CD4-positive, alpha-beta T cell treated with Interleukin-4 for 4 hours (primary cell): Measurements from ENCODE around the gene GRIK1.

Source experiments
- DNase-seq: peaks from one replicate; pipeline ENCODE4 v3.0.0-alpha.2; 2020

Gene GRIK1

GRCh38 chr21:29826386-29826785 lies 113.4 kb downstream of the GRIK1 start:
- no peak for DNase-seq

GRCh38 chr21:29825936-29826335 lies 113.9 kb downstream of the GRIK1 start:
- no peak for DNase-seq

- DNase-seq: no peak
Measured at GRCh38 chr21:29825345-29825744, 114.5 kb downstream of the GRIK1 start.

- DNase-seq: no peak
Measured at GRCh38 chr21:29822064-29822463, 117.7 kb downstream of the GRIK1 start.

- no peak for DNase-seq
Measured at GRCh38 chr21:29821230-29821629, 118.6 kb downstream of the GRIK1 start.

- no peak for DNase-seq
Measured at GRCh38 chr21:29819675-29820326, 120.0 kb downstream of the GRIK1 start.

GRCh38 chr21:29818383-29818921 lies 121.3 kb downstream of the GRIK1 start:
- DNase-seq: no peak

- no peak for DNase-seq
Measured at GRCh38 chr21:29817450-29817849, 122.3 kb downstream of the GRIK1 start.

- DNase-seq: no peak
Measured at GRCh38 chr21:29812947-29813346, 126.8 kb downstream of the GRIK1 start.

GRCh38 chr21:29810871-29811270 lies 128.9 kb downstream of the GRIK1 start:
- no peak for DNase-seq

- DNase-seq: no peak
Measured at GRCh38 chr21:29808153-29808552, 131.6 kb downstream of the GRIK1 start.

GRCh38 chr21:29805105-29805504 lies 134.7 kb downstream of the GRIK1 start:
- DNase-seq: no peak

GRCh38 chr21:29803191-29803590 lies 136.6 kb downstream of the GRIK1 start:
- DNase-seq: no peak

- no peak for DNase-seq
Measured at GRCh38 chr21:29801122-29801521, 138.7 kb downstream of the GRIK1 start.

- DNase-seq: no peak
Measured at GRCh38 chr21:29800056-29800455, 139.7 kb downstream of the GRIK1 start.

- no peak for DNase-seq
Measured at GRCh38 chr21:29798840-29799239, 141.0 kb downstream of the GRIK1 start.

- DNase-seq: no peak
Measured at GRCh38 chr21:29797155-29797554, 142.6 kb downstream of the GRIK1 start.

GRCh38 chr21:29793712-29794111 lies 146.1 kb downstream of the GRIK1 start:
- no peak for DNase-seq

- DNase-seq: no peak
Measured at GRCh38 chr21:29789393-29789792, 150.4 kb downstream of the GRIK1 start.

GRCh38 chr21:29788752-29789151 lies 151.0 kb downstream of the GRIK1 start:
- no peak for DNase-seq

GRCh38 chr21:29787361-29787909 lies 152.4 kb downstream of the GRIK1 start:
- no peak for DNase-seq

- DNase-seq: no peak
Measured at GRCh38 chr21:29786496-29787360, 153.1 kb downstream of the GRIK1 start.

- DNase-seq: no peak
Measured at GRCh38 chr21:29777160-29777559, 162.6 kb downstream of the GRIK1 start.

GRCh38 chr21:29775462-29775861 lies 164.3 kb downstream of the GRIK1 start:
- no peak for DNase-seq
